ENCODE results near the gene ZFR. TPM values are rescaled to one million over a fixed set of nuclear protein-coding genes. Genes with fewer than 3 reads are reported as not detected.

Gene ZFR
- total RNA-seq, 1 experiment from 2014 or later: 72.7 TPM

GRCh38 chr5:32311404-32312196 lies 132.9 kb downstream of the ZFR start:
- ATAC-seq (no peak), DNase-seq (ENCODE audit: low read depth, low spot score) (no peak)
- CTCF ChIA-PET: no interaction called here
- H3K4me1 ChIP-seq (ENCODE audit: control insufficient read depth, insufficient read depth, low read length): 0 out of 2 replicates have a peak, but pooled peaks cover 3% of the 10 kb centered on the region
- in situ Hi-C loops (cut with HindIII; ENCODE audit: low pct_unique_long_range_greater_than_20kb, low sequenced_read_pairs): no loop called here
- TSS peak; percentile 87 for BruUV-seq (replicated peaks)
- H3K27ac ChIP-seq (ENCODE audit: low read length): peak overlapping the region; percentile 73
- POLR2A ChIA-PET: no interaction called here
- no peaks in the 10 kb centered on the region for H3K36me3 ChIP-seq (ENCODE audit: control insufficient read depth, insufficient read depth, low read length)
- intact Hi-C loops (cut with micrococcal nuclease; ENCODE audit: unreplicated experiment): no loop called here
- H3K9me3 ChIP-seq (ENCODE audit: control insufficient read depth, insufficient read depth, low read depth, low read length): no peaks in the 10 kb centered on the region
- peak overlapping the region; percentile 71 to 80 for H3K4me3 ChIP-seq (ENCODE audit: low read depth in 2 of 2, low read length in 2 of 2)
- TF ChIP-seq TCF7L2 (IDR thresholded peaks at IDR 0.05; ENCODE audit: low read depth, low read length) (no peak), SIN3A (IDR thresholded peaks at IDR 0.05; ENCODE audit: borderline replicate concordance, insufficient read depth, low read depth, low read length) (no peak), REST (IDR thresholded peaks at IDR 0.05; ENCODE audit: insufficient read depth in 1 of 2, low read depth in 2 of 2, low read length in 1 of 2) (no peak), CTCF (IDR thresholded peaks at IDR 0.05) (no peak), POLR2AphosphoS5 (IDR thresholded peaks at IDR 0.05; ENCODE audit: low read depth, low read length) (no peak)
- H3K27me3 ChIP-seq (ENCODE audit: control insufficient read depth, insufficient read depth, low read length): no peaks in the 10 kb centered on the region

GRCh38 chr5:32309761-32310160 lies 134.8 kb downstream of the ZFR start:
- no TSS peak for BruUV-seq (replicated peaks)

GRCh38 chr5:32308946-32309345 lies 135.6 kb downstream of the ZFR start:
- no peaks in the 10 kb centered on the region for H3K36me3 ChIP-seq (ENCODE audit: control insufficient read depth, insufficient read depth, low read length)
- no peak for TF ChIP-seq CTCF (IDR thresholded peaks at IDR 0.05)
- TF ChIP-seq SIN3A (IDR thresholded peaks at IDR 0.05; ENCODE audit: borderline replicate concordance, insufficient read depth, low read depth, low read length): no peak
- TF ChIP-seq TCF7L2 (IDR thresholded peaks at IDR 0.05; ENCODE audit: low read depth, low read length): no peak
- no peak for TF ChIP-seq POLR2AphosphoS5 (IDR thresholded peaks at IDR 0.05; ENCODE audit: low read depth, low read length)
- no peak overlapping the region for H3K4me3 ChIP-seq (ENCODE audit: low read depth in 2 of 2, low read length in 2 of 2)
- ChIA-PET POLR2A (interaction anchor here (0.6 kb wide), 1 partner anchor 35 kb away, joined by 3 read pairs; no protein-coding TSS in a partner anchor), CTCF (no interaction called here)
- no peaks in the 10 kb centered on the region for H3K9me3 ChIP-seq (ENCODE audit: control insufficient read depth, insufficient read depth, low read depth, low read length)
- intact Hi-C loops (cut with micrococcal nuclease; ENCODE audit: unreplicated experiment) (no loop called here), in situ Hi-C loops (cut with HindIII; ENCODE audit: low pct_unique_long_range_greater_than_20kb, low sequenced_read_pairs) (no loop called here)
- no peak for ATAC-seq
- H3K27ac ChIP-seq (ENCODE audit: low read length): no peak overlapping the region
- no TSS peak for BruUV-seq (replicated peaks)
- no peak for DNase-seq (ENCODE audit: low read depth, low spot score)
- H3K4me1 ChIP-seq (ENCODE audit: control insufficient read depth, insufficient read depth, low read length): 0 out of 2 replicates have a peak, but pooled peaks cover 3% of the 10 kb centered on the region
- no peaks in the 10 kb centered on the region for H3K27me3 ChIP-seq (ENCODE audit: control insufficient read depth, insufficient read depth, low read length)

More at GRCh38 chr5:32309761-32310160, 134.8 kb downstream of the ZFR start:
- no peaks in the 10 kb centered on the region for H3K9me3 ChIP-seq (ENCODE audit: control insufficient read depth, insufficient read depth, low read depth, low read length)
- 0 out of 2 replicates have a peak, but pooled peaks cover 3% of the 10 kb centered on the region for H3K4me1 ChIP-seq (ENCODE audit: control insufficient read depth, insufficient read depth, low read length)
- ATAC-seq (no peak), DNase-seq (ENCODE audit: low read depth, low spot score) (no peak)
- H3K27ac ChIP-seq (ENCODE audit: low read length): no peak overlapping the region
- intact Hi-C loops (cut with micrococcal nuclease; ENCODE audit: unreplicated experiment) (no loop called here), in situ Hi-C loops (cut with HindIII; ENCODE audit: low pct_unique_long_range_greater_than_20kb, low sequenced_read_pairs) (no loop called here)
- H3K27me3 ChIP-seq (ENCODE audit: control insufficient read depth, insufficient read depth, low read length): no peaks in the 10 kb centered on the region
- TF ChIP-seq SIN3A (IDR thresholded peaks at IDR 0.05; ENCODE audit: borderline replicate concordance, insufficient read depth, low read depth, low read length) (no peak), TCF7L2 (IDR thresholded peaks at IDR 0.05; ENCODE audit: low read depth, low read length) (no peak)
- POLR2A ChIA-PET: no interaction called here
- no peak overlapping the region for H3K4me3 ChIP-seq (ENCODE audit: low read depth in 2 of 2, low read length in 2 of 2)
- CTCF ChIA-PET: no interaction called here
- no peaks in the 10 kb centered on the region for H3K36me3 ChIP-seq (ENCODE audit: control insufficient read depth, insufficient read depth, low read length)

All from Panc1 (cell line).